HG03342 (cell line): ENCODE results near the gene FCF1.
"Not testable (repeated sequence)": the region's sequence is repeated elsewhere in the genome, so short reads cannot be mapped to it uniquely, and the experiment has no call there.

Experiments used
- ATAC-seq: cut with Tn5 transposase; IDR thresholded peaks from one replicate; pipeline ENCODE4 v1.9.1; 2021; ENCODE audit warnings: mild to moderate bottlenecking, moderate library complexity; ENCODE audit not compliant: unreplicated experiment

The FCF1 gene

GRCh38 chr14:74697976-74698375 is 15.0 kb upstream of the FCF1 start:
- no peak for ATAC-seq

DNA sequence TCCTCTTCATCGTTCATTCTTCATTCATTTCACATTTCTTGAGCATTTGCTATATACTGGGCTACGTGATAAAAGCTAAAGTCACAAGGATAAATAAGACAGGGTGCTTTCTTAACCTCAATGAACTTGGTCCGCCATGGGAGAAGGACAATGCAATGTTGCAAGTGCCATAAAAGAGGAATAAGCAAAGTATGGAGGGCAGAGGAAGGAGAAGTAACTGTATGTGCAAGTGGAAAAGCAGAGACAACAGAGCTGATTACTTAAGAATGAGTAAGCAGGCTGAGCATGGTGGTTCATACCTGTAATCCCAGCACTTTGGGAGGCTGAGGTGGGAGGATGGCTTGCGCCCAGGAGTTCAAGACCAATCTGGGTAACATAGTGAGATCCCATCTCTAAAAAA is 14.5 kb upstream of the FCF1 start:
- ATAC-seq: no peak

DNA sequence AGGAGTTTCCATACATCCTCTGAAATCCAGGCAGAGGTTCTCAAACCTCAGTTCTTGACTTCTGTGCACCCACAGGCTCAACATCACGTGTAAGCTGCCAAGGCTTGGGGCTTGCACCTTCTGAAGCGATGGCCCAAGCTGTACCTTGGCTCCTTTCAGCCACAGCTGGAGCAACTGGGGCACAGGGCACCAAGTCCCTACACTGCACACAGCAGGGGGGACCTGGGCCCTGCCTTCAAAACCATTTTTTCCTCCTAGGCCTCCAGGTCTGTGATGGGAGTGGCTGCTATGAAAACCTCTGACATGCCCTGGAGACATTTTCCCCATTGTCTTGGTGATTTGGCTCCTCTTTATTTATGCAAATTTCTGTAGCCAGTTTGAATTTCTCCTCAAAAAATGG is 10.7 kb upstream of the FCF1 start:
- ATAC-seq: no peak

GRCh38 chr14:74703043-74703442 is 9.9 kb upstream of the FCF1 start:
- ATAC-seq: no peak

- ATAC-seq: no peak
Observed at GRCh38 chr14:74704656-74705055, 8.3 kb upstream of the FCF1 start.

DNA sequence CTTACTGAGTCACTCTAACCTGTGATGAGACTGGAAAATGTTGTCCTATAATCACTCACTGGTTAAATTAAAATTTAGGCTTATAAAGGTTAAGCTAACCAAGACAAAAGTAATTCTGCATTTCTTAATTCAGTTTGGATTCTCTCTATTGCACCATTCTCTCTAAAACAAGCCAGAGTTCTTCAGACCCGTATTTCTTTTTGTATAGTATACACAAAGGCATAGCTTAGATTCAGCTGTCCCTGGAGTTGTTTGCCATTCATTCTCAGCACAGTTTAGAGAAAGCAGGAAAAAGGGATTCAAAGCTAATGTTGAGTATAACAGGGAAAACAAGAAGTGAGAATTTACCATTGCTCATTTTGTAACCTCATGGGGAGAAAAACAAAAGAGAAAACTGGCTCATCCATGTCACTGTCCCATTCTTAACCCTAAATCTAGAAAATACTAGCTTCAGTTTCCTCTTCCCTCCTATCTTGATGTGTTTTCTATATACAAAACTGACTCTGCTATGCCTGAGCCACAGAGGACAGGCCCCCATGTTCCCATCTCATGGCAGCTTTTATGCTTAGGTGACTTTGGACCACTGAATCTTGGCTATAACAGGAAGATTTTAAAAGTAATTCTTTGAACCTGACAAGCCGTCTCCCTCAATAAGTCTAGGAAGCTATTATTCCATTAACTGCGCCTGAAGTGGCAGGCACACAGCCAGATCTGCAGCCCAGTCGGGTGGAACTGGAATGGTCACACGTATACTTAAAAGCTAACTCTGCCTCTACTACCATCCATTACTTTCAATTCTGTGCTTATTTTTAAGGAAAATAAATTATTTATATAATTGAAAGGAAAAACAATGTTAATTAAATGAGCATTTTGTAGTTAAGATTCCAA is 7.1 kb upstream of the FCF1 start:
- ATAC-seq: no peak

GRCh38 chr14:74710480-74710879 is 2.5 kb upstream of the FCF1 start:
- ATAC-seq: no peak

DNA sequence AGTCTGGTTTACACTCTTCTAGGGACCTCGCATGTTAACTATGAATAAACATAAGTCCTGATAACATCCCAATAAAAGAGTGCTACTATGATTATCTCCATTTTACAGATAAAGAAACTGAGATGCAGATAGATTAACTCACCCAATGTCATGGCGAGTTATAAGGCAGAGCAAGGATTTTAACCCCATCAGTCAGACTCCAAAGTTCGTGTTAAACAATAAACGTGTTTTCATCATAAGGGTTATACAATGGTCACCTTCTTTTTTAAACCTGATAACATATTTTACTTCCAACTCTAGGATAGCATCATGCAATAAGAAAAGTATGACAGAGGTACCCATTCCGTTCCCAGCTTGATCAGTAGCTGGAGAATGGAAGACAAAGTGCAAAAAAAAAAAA is 1.3 kb upstream of the FCF1 start:
- ATAC-seq: no peak

- no peak for ATAC-seq
Observed at GRCh38 chr14:74713395-74713735, 421 bp downstream of the FCF1 start.

- no peak for ATAC-seq
Observed at GRCh38 chr14:74720526-74720925, 7.6 kb downstream of the FCF1 start.

GRCh38 chr14:74723134-74723533 is 10.2 kb downstream of the FCF1 start:
- ATAC-seq: no peak

DNA sequence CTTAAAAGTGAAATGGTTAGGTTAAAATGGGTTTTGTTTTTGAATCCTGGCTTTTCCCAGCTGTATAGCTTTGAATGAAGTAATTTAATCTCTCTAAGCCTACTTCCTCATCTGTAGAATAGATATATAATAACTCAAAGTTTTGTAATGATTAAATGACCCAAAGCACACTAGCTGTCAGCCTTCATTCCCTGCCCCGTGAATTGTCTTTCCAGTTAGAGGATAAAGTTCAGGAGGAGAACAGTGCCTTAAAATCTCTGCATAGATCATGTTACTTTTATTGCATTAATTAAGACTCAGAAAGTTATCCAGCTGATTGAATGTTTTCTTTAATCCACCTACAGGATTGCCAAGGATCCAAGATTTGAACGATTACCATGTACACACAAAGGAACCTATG is 19.4 kb downstream of the FCF1 start:
- no peak for ATAC-seq

DNA sequence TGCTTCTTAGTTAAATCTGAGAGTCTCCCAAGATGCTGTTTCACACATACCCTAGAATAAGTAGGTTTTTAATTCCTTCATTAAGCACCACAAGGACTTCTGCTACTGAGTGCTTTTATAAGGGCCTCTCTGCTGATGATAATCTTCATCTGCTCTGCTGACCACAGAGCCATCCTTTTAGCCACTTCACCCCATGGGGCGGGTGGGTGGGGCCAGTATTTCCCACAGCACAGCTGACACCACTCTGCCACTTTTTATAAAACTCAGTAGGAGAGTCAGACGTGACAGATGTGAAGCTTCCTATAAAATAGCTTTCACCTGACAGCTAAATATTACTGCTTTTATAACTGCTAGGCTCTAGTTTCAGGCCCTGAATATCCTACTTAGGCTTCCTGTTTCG is 20.3 kb downstream of the FCF1 start:
- ATAC-seq: no peak

DNA sequence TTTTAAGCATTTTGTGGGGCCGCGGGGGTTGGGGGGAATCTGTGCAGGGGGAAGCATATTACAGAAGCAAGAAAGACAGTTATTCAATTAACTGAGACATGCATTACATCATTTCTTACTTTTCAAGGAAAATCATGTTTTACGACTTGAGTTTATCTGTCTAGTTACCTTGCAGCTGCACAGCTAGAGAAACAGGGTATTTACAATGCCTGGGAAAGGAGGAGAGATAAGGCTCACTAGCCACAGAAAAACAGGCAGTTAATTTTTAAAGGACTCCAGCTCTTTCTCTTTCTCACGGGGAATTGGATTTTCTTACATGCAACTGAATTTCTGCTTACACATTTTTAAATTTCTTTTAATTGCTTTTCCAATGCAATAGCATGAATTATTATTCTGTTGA is 22.2 kb downstream of the FCF1 start:
- no peak for ATAC-seq

GRCh38 chr14:74737753-74738325 is 24.9 kb downstream of the FCF1 start:
- no peak for ATAC-seq

DNA sequence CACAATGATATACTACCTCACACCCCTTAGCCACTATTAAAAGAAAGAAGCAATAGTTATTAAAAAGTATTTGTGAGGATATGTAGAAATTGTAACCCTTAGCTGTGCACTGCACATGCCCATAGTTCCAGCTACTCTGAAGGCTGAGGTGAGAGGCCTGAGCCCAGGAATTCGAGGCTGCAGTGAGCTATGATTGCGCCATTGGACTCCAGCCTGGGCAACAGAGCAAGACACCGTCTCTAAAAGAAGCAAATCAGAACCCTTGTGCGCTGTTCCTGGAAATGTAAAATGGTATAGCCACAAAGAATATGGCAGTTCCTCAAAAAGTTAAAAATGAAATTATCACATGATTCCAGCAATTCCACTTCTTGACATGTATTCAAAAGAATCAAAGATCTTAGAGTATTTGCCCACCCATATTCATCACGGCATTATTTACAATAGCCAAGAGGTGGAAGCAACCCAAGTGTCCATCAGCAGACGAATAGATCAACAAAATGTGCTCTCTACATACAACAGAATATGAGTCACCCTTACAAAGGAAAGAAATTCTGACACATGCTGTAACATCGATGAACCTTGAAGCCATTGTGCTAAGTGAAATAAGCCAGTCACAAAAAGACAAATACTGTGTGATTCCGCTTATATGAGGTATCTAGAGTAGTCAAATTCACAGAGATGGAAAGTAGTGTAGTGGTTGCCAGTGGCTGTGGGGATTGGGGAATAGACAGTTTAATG is 26.5 kb downstream of the FCF1 start:
- ATAC-seq: no peak

- no peak for ATAC-seq
Observed at GRCh38 chr14:74747237-74747636, 34.3 kb downstream of the FCF1 start.

DNA sequence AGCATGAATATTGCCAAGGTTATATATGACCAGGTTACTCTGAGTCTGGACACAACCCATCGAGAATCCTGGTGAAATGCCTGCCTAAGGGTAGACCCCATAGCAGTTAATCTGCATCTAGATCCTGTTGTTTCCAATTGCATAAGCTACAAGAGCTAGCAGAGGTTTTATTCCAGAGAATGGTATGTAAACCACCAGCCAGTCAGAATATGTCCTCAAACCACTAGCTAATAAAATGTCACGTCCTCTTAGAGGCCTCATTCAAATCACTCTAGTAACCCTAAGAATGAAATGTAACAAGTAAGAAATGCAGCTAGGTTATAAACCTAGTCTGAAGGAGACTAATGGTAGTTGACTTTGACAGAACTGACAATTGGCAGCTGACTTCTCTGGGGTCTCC is 41.2 kb downstream of the FCF1 start:
- ATAC-seq: no peak

DNA sequence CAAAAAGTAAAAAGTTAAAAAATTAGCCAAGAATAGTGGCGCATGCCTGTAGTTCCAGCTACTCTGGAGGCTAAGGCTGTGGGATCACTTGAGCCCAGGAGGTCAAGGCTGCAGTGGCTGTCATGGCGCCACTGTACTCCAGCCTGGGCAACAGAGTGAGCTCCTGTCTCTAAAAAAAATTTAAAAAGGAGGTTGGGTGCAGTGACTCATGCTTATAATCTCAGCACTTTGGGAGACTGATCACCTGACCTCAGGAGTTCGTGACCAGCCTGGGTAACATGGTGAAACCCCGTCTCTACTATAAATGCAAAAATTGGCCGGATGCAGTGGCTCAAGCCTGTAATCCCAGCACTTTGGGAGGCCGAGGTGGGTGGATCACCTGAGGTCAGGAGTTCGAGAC is 42.0 kb downstream of the FCF1 start:
- ATAC-seq: no peak

DNA sequence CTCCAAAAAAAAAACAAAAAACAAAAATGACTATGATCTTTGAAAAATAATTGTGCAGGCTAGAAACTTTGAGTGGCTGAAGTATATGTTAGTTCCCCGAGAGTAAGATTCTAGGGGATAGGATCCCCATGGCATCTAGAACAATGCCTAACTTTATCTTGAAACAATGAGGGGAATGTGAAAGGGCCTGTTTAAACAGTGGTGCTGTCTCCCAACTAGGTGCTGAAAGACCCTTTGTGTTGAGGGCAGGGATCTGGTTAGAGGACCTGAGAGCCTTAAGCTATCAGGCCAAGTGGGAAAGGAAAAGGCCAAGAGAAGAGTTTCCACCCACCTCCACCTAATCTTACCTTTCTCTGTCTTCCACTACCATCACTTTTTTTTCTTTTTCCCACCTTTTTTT is 43.4 kb downstream of the FCF1 start:
- ATAC-seq: no peak

DNA sequence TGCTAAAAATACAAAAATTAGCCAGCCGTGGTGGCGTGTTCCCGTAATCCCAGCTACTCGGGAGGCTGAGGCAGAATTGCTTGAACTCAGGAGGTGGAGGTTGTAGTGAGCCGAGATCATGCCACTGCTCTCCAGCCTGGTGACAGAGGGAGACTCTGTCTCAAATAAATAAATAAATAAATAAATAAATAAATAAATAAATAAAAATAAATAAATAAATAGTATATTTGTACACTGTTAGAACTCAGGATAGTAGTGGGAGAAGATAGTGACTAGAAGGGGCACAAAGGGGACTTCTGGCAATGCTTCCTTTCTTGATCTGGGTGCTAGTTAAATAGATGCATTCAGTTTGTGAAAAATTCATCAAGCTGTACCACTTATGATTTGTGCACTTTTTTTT is 45.6 kb downstream of the FCF1 start:
- not testable (repeated sequence) for ATAC-seq
